NOMO-1 (cell line): ENCODE data around the gene EPHB1.

Experiments
- DNase-seq, 2 experiments: peaks; one replicate each; lab custom pipeline; 2025; ENCODE audit not compliant: unreplicated experiment in 2 of 2; lab: John Stamatoyannopoulos, UW

The EPHB1 gene

GRCh38 chr3:134877788-134878187 lies 82.7 kb downstream of the EPHB1 start:
- no peak for DNase-seq

- no peak for DNase-seq
These were observed 84.9 kb downstream of the EPHB1 start for GRCh38 chr3:134879990-134880389.

DNA sequence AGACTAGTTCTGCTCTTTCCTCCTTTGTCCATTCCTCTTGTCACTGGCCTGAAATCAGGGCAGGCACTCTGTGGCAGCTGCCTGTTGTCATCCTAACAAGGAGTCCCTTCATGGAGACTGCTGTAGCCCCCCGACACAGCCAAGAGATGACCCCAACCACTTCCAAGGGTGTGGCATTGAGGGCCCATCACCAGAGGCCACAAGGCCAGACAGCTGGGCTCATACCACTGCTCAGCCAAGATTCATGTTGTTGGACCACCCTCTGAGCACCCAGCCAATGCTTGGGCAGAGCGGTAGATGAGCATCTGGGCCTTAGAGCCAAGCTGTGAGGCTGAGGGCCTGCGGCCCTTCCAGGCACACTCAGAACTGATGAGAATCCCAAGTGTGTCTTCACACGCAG lies 85.4 kb downstream of the EPHB1 start:
- DNase-seq = no peak

GRCh38 chr3:134881305-134881704 lies 86.2 kb downstream of the EPHB1 start:
- DNase-seq = no peak

DNA sequence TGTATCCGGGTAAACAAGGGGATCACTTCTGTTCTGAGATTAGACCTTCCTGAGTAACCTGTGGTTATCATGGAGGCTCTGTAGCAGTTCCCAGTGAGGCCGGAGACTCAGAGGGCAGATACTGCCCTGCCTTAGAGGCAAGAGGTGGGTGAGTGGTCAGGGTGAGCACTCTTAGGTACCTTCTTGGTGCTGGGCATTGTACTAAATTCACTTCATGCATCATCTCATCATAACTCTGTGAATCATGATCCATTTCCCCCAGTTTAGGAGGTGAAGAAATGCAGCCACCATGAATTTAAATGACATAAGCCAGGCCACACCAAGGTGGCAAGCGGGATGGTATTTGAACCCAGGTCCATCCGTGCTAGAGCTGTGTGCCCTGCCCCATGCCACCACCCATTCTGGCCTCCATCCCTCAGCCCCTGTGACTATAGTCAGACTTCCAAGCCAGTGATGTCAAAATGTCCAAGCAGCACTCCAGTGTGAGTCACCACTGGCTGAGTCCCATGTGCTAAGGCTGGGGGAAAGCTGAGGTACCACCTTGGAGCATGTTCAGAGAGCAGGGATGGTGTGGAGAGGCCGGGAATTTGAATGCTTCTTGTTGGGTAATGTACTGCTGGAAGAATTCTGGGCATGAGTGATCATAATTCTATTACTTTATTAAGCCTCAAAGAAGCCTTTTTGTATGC lies 88.8 kb downstream of the EPHB1 start:
- DNase-seq = no peak

- DNase-seq = peak; percentile 32 to 66
These were observed 91.0 kb downstream of the EPHB1 start for GRCh38 chr3:134885877-134886621.

DNA sequence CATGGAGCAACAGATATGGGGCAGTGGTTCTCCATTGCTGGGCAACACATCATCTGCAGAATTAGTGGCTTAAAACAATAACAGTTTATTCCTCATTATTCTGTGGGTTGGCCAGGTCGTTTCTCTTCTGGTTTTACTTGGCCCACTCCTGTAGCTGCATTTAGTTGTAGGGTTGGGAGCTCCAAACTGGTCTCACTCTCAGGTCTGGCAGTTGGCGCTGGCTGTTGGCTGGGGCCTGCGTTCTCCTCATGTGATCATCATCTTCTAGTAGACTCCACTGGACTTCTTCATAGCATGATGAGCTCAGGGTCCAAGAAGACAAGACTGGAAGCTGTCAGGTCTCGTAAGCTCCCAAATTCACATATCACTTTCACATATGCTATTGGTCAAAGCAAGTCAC lies 91.9 kb downstream of the EPHB1 start:
- no peak for DNase-seq

GRCh38 chr3:134887536-134887935 lies 92.5 kb downstream of the EPHB1 start:
- no peak for DNase-seq

GRCh38 chr3:134892326-134892725 lies 97.3 kb downstream of the EPHB1 start:
- no peak for DNase-seq

GRCh38 chr3:134892761-134893160 lies 97.7 kb downstream of the EPHB1 start:
- DNase-seq = no peak

GRCh38 chr3:134894533-134894932 lies 99.5 kb downstream of the EPHB1 start:
- DNase-seq = no peak

GRCh38 chr3:134895181-134895580 lies 100.1 kb downstream of the EPHB1 start:
- no peak for DNase-seq

DNA sequence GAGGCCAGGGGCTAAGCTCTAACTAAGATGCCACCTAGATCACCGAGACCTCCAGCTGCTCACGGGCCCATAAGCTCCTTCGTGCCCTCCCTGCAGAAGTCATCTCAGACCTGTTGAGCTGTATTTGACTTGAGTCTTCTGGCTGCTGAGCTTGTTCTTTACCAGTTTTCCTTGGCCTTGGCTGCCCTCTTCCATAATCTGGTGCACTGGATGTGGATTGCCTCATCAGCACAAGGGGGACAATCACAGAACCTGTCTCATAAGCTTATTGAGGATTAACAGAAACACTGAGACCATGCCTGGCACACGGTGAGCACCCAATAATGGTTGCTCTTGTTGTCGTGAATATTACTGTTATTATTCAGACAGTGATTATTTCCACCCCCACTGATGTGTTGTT lies 101.1 kb downstream of the EPHB1 start:
- no peak for DNase-seq

DNA sequence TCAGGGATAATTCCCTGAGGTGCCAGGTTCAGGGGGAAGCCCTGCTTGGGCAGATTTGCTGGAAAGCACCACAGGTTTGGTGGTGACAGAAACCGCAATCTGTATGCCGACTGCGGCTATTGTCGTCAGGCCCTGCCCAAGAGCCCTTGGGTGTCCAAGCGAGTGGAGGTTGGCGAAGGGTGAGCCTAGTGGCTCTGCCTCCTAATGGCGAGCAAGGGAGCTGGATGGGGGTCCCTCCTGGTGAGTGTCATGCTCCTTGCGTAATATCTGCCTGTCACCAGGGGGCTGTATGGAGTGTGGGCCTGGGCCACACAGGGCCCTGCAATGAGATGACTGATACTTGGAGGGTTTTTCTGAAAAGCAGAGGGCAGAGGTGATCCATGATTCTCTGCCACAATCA lies 101.6 kb downstream of the EPHB1 start:
- DNase-seq = no peak

- DNase-seq = no peak
These were observed 102.5 kb downstream of the EPHB1 start for GRCh38 chr3:134897391-134898141.

DNA sequence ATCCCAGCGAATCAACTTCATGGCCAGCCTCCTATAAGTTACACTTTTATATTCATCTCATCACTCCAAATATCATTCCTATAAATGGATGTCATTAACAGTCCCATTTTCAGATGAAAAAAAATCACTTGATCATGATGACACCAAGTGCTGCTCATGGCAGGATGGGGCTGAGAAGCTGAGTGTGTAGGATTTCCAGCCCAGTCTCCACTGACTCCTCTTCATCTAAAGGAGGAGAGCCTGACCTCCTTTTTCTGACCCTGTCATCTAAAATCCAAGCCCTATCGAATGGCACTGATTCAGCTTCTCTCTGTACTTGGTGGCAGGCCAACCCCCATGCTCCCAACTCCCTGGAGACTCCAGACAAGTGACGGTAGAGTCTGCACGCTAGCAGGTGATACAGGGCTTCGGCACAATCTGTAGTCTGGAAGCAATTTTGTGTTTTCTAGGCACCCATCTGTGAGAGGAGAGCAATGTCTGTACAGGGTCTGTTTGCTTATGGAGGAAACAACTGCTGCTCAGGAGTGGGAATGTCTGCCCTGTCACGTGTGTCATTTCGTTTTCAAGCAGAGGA lies 103.2 kb downstream of the EPHB1 start:
- DNase-seq = no peak

DNA sequence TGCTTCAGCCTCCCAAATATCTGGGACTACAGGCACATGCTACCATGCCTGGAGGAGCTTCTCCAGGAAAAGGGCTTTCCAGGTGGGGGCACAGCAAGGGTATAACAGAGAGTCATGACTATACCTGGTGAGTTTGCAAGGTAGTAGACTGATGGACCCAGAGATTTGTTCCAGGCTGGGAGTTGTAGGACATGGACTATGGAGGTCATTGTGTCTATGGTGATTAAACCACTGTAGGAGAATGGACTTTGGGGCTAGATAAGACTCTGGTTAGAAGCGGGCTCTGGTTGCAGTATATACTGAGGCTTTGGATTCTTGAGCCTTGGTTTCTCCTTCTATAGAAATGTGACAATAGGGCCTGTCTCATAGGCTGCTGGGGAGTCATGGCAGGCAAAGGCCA lies 104.7 kb downstream of the EPHB1 start:
- DNase-seq = no peak

GRCh38 chr3:134900482-134900881 lies 105.4 kb downstream of the EPHB1 start:
- no peak for DNase-seq

- DNase-seq = no peak
These were observed 106.4 kb downstream of the EPHB1 start for GRCh38 chr3:134901461-134901860.

- no peak for DNase-seq
These were observed 108.8 kb downstream of the EPHB1 start for GRCh38 chr3:134903837-134904236.

DNA sequence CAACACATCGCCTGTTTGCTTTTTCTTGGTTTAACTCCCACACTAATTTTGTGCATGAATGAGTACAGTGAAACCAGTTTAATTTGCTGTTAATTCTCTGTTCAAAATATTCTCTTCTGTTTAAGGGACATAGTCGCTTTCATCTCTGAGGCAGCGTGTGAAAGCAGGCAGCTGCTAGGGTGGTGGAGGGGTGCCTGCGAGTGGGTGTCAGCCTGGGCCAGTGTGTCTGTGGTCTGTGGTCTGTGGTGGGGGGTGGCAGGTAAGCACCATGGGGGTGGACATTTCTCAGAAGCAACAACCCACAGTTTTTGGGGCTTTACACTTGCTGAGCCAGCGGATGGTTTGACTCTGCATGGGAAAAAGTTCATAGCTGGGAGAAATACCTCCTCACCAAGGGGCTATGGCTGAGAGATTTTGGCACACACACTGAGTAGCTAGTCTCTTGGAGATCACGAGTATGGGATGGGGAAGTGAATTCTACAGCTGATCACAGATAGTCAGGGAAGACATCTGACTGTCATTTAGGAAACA lies 109.2 kb downstream of the EPHB1 start:
- DNase-seq = no peak
